ENCODE data around the gene RARB.

The RARB gene

GRCh38 chr3:25604107-25604805 is 176.2 kb downstream of the RARB start:
- peak; percentile 69 for DNase-seq (ENCODE audit: low spot score)

DNA sequence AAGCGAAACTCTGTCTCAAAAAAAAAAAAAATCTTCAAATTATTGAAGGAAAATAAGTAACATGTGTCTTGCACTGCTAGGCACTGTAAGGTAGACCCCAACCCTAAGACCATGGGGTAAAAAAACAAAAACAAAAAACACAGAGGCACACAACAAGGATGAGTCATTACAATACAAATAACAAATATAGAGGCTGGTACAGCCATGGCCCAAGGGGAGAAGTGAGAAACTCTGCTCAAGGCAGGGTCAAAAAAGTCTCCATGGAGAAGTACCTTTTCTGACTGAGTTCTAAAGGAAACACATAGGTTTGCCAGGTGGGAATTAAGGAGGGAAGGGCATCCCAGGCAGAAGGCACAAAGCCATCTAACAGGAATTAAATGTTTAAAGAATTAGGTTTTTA is 182.1 kb downstream of the RARB start:
- DNase-seq (ENCODE audit: low spot score): no peak

DNA sequence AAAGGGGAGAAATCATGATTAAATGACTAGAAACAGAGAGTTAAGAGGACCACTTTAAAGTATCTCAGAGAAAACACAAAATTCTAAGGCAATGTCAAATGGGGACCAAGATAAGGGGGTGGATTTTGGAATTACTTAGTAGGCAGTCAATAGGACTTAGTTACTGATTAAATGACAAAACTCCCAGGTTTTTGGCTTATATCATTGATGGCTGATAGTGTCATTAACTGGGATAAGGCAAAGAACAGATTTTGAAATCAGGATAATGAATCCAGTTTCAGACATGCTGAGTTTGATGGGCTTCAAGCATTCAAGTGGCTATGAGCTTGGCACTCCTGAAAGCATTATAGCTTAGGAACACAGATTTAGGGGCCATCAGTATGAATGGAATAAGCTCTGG is 182.7 kb downstream of the RARB start:
- DNase-seq (ENCODE audit: low spot score): no peak

DNA sequence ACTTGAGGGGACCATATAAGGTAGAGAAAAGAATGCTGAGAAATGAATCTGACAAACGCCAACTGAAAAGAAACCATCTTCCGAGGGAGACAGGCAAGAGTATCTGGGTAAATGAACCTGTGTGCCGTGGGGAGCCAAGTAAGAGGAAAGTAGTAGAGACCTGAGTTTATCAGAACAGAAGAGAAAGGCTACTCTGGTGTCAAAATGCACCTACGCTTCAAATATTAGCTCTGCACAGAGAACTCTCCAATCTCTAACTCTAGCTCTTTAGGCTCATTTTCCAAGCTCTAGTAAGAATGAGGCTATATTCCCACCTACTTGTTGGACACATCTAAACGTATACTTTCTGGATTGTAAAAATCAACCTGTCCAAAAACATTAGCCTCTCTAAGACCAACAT is 183.1 kb downstream of the RARB start:
- DNase-seq (ENCODE audit: low spot score): no peak

DNA sequence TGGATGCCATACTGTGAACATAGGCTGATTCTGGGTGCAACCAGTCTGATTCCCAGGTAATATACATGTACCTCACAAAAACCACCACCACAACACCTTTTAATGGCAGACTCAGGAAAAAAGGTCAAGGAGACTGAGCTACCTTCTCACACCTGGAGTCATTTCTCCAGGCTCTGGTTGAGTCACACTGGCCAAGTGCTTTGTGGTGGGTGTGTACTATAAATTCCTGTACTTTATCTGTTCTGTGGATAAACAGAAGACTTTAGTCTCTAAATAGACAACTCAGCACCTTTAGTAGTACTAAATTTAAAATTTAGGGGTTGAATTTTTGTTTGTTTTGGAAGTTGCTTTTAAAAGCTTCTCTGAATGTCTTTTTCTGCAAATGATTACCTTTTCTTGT is 190.0 kb downstream of the RARB start:
- DNase-seq (ENCODE audit: low spot score): no peak

GRCh38 chr3:25619382-25619781 is 191.3 kb downstream of the RARB start:
- DNase-seq (ENCODE audit: low spot score): no peak

DNA sequence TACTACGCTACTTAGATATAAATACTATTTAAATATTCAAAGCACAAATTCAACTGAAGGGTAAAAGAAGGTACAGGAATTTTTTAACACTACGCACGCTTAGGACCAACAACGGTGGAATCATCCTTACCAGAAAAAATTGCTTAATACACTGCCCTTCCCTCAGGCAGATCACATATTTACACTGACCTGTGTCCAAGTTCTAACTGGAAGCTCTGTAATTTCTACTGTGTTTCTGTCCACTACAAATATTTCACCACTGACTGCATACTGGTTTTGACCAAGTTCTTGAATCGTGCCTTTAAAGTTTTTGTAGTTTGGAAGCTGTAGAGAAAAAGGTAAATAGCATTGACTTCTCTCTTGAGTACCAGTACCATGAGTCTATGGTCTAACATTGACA is 192.4 kb downstream of the RARB start:
- DNase-seq (ENCODE audit: low spot score): no peak

DNA sequence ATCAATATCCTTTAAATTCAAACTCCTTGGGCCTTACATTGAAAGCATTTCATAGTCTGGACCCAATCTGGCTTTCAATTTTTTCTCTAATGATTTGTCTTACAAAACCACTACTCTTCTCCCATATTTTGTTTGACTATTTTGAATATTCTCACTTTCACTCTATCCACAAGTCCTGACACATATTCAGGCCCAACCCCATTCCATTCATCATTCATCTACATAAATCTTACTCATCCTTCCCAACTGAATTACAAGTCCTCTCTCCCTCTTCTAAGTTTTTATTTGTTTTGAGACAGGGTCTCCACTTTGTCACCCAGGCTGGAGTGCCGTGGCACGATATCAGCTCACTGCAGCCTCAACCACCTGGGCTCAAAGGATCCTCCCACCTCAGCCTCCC is 193.0 kb downstream of the RARB start:
- peak; percentile 6 for DNase-seq (ENCODE audit: low spot score)

GRCh38 chr3:25631989-25632388 is 203.9 kb downstream of the RARB start:
- DNase-seq (ENCODE audit: low spot score): no peak

GRCh38 chr3:25633919-25634318 is 205.9 kb downstream of the RARB start:
- no peak for DNase-seq (ENCODE audit: low spot score)

- DNase-seq (ENCODE audit: low spot score): no peak
These were observed 207.0 kb downstream of the RARB start for GRCh38 chr3:25635038-25635437.

Data from RKO (cell line).